ENCODE results near the gene NHSL1.

- no peak for TF ChIP-seq CTCF (IDR thresholded peaks at IDR 0.05; ENCODE audit: low read length)
- TF ChIP-seq EZH2phosphoT487 (IDR thresholded peaks at IDR 0.05; ENCODE audit: low read length), result no peak
Observed at GRCh38 chr6:138533667-138534066, 34.4 kb upstream of the NHSL1 start.

Measured in MM.1S (cell line).